ENCODE results near the gene DFFA. TPM values are rescaled to one million over a fixed set of nuclear protein-coding genes. Genes with fewer than 3 reads are reported as not detected.

Gene DFFA
- total and polyA plus RNA-seq, 2 donors (not counting 1 experiment from before 2014, with no cell fraction given), result 27.8 to 33.5 TPM

GRCh38 chr1:10520497-10520896 lies 48.2 kb upstream of the DFFA start:
- Histone ChIP-seq H2AFZ (ENCODE audit: low read length) (no peak overlapping the region), H3K9me3 (ENCODE audit: control insufficient read depth, insufficient read depth, low read depth, low read length) (no peaks in the 10 kb centered on the region), H4K20me1 (ENCODE audit: control insufficient read depth, extremely low read depth, insufficient read depth, low read length) (no peaks in the 10 kb centered on the region), H3K36me3 (ENCODE audit: control insufficient read depth, insufficient read depth, low read length) (no peaks in the 10 kb centered on the region), H3K27me3 (ENCODE audit: control insufficient read depth, insufficient read depth, low read length) (no peaks in the 10 kb centered on the region), H3K4me1 (ENCODE audit: control insufficient read depth, extremely low read depth, insufficient read depth, low read length) (no peaks in the 10 kb centered on the region), H3K79me2 (ENCODE audit: control insufficient read depth, insufficient read depth, low read length) (peaks cover 5% of the 10 kb centered on the region), H3K4me3 (replicated peaks in 1 of 4; ENCODE audit: control extremely low read depth in 1 of 4, insufficient read depth in 1 of 4, low read depth in 3 of 4, low read length in 4 of 4) (no peak overlapping the region), H3K27ac (ENCODE audit: insufficient read depth, low read length) (no peak overlapping the region), H3K4me2 (ENCODE audit: extremely low read depth, insufficient read depth, low read length) (no peak overlapping the region), H3K9ac (ENCODE audit: insufficient read depth, low read length) (no peak overlapping the region)
- no peak for TF ChIP-seq EZH2 (IDR thresholded peaks at IDR 0.05; ENCODE audit: low read length, missing control alignments)
- TF ChIP-seq CTCF (conservative IDR thresholded peaks at IDR 0.05 in 1 of 2, IDR thresholded peaks at IDR 0.05 in 1 of 2; ENCODE audit: low read depth in 1 of 2, low read length in 2 of 2), result no peak
- DNase-seq (ENCODE audit: low read depth in 2 of 2), result no peak

GRCh38 chr1:10519016-10519417 lies 46.7 kb upstream of the DFFA start:
- peaks cover 14% of the 10 kb centered on the region for H3K79me2 ChIP-seq (ENCODE audit: control insufficient read depth, insufficient read depth, low read length)
- no peaks in the 10 kb centered on the region for H3K9me3 ChIP-seq (ENCODE audit: control insufficient read depth, insufficient read depth, low read depth, low read length)
- H3K4me1 ChIP-seq (ENCODE audit: control insufficient read depth, extremely low read depth, insufficient read depth, low read length), result peaks cover 4% of the 10 kb centered on the region
- no peak overlapping the region for H3K4me2 ChIP-seq (ENCODE audit: extremely low read depth, insufficient read depth, low read length)
- no peak overlapping the region for H2AFZ ChIP-seq (ENCODE audit: low read length)
- no peaks in the 10 kb centered on the region for H3K27me3 ChIP-seq (ENCODE audit: control insufficient read depth, insufficient read depth, low read length)
- no peak for DNase-seq (ENCODE audit: low read depth in 2 of 2)
- H3K4me3 ChIP-seq (replicated peaks in 1 of 4; ENCODE audit: control extremely low read depth in 1 of 4, insufficient read depth in 1 of 4, low read depth in 3 of 4, low read length in 4 of 4), result no peak overlapping the region
- H3K9ac ChIP-seq (ENCODE audit: insufficient read depth, low read length), result no peak overlapping the region
- H4K20me1 ChIP-seq (ENCODE audit: control insufficient read depth, extremely low read depth, insufficient read depth, low read length), result no peaks in the 10 kb centered on the region
- no peak overlapping the region for H3K27ac ChIP-seq (ENCODE audit: insufficient read depth, low read length)
- no peak for TF ChIP-seq CTCF (conservative IDR thresholded peaks at IDR 0.05 in 1 of 2, IDR thresholded peaks at IDR 0.05 in 1 of 2; ENCODE audit: low read depth in 1 of 2, low read length in 2 of 2)
- TF ChIP-seq EZH2 (IDR thresholded peaks at IDR 0.05; ENCODE audit: low read length, missing control alignments), result no peak
- H3K36me3 ChIP-seq (ENCODE audit: control insufficient read depth, insufficient read depth, low read length), result no peaks in the 10 kb centered on the region

- no peaks in the 10 kb centered on the region for H4K20me1 ChIP-seq (ENCODE audit: control insufficient read depth, extremely low read depth, insufficient read depth, low read length)
- H3K27ac ChIP-seq (ENCODE audit: insufficient read depth, low read length), result no peak overlapping the region
- H3K9ac ChIP-seq (ENCODE audit: insufficient read depth, low read length), result no peak overlapping the region
- no peak overlapping the region for H3K4me2 ChIP-seq (ENCODE audit: extremely low read depth, insufficient read depth, low read length)
- no peak overlapping the region for H2AFZ ChIP-seq (ENCODE audit: low read length)
- H3K79me2 ChIP-seq (ENCODE audit: control insufficient read depth, insufficient read depth, low read length), result peaks cover 20% of the 10 kb centered on the region
- H3K27me3 ChIP-seq (ENCODE audit: control insufficient read depth, insufficient read depth, low read length), result no peaks in the 10 kb centered on the region
- TF ChIP-seq CTCF (conservative IDR thresholded peaks at IDR 0.05 in 1 of 2, IDR thresholded peaks at IDR 0.05 in 1 of 2; ENCODE audit: low read depth in 1 of 2, low read length in 2 of 2), result no peak
- TF ChIP-seq EZH2 (IDR thresholded peaks at IDR 0.05; ENCODE audit: low read length, missing control alignments), result no peak
- no peak for DNase-seq (ENCODE audit: low read depth in 2 of 2)
- H3K4me1 ChIP-seq (ENCODE audit: control insufficient read depth, extremely low read depth, insufficient read depth, low read length), result peaks cover 4% of the 10 kb centered on the region
- no peaks in the 10 kb centered on the region for H3K36me3 ChIP-seq (ENCODE audit: control insufficient read depth, insufficient read depth, low read length)
- no peak overlapping the region for H3K4me3 ChIP-seq (replicated peaks in 1 of 4; ENCODE audit: control extremely low read depth in 1 of 4, insufficient read depth in 1 of 4, low read depth in 3 of 4, low read length in 4 of 4)
- no peaks in the 10 kb centered on the region for H3K9me3 ChIP-seq (ENCODE audit: control insufficient read depth, insufficient read depth, low read depth, low read length)
Measured at GRCh38 chr1:10517677-10517982, 45.3 kb upstream of the DFFA start.
